ENCODE measurements around the gene CTNNAL1.

- no peak for TF ChIP-seq CTCF (IDR thresholded peaks at IDR 0.05 in 8 of 11, conservative IDR thresholded peaks at IDR 0.05 in 3 of 11)
- no peak for TF ChIP-seq POLR2A (IDR thresholded peaks at IDR 0.05)
- TF ChIP-seq POLR2AphosphoS5 (IDR thresholded peaks at IDR 0.05): peak in 1 of 3 donors; percentile 41
Observed at GRCh38 chr9:108991479-108991878, 21.8 kb downstream of the CTNNAL1 start.

Measured in spleen (tissue), 7 donors.